DOHH2 (cell line): ENCODE results near the gene NUP42.

Source experiments
- CTCF ChIP-seq: fragments of 200-600 bp; sonication (generic); IDR thresholded peaks from one replicate; pipeline ENCODE4 v1.5.1; 2014; ENCODE audit warnings: antibody characterized with exemption, mild to moderate bottlenecking, low read depth, low read length; ENCODE audit not compliant: poor library complexity, severe bottlenecking
- EZH2phosphoT487 ChIP-seq: fragments of 200-600 bp; sonication (generic); IDR thresholded peaks from 2 replicates; pipeline ENCODE4 v1.6.1; 2017; ENCODE audit warnings: borderline replicate concordance, mild to moderate bottlenecking, antibody characterized with exemption, low read length, moderate library complexity, mixed read lengths

DNA sequence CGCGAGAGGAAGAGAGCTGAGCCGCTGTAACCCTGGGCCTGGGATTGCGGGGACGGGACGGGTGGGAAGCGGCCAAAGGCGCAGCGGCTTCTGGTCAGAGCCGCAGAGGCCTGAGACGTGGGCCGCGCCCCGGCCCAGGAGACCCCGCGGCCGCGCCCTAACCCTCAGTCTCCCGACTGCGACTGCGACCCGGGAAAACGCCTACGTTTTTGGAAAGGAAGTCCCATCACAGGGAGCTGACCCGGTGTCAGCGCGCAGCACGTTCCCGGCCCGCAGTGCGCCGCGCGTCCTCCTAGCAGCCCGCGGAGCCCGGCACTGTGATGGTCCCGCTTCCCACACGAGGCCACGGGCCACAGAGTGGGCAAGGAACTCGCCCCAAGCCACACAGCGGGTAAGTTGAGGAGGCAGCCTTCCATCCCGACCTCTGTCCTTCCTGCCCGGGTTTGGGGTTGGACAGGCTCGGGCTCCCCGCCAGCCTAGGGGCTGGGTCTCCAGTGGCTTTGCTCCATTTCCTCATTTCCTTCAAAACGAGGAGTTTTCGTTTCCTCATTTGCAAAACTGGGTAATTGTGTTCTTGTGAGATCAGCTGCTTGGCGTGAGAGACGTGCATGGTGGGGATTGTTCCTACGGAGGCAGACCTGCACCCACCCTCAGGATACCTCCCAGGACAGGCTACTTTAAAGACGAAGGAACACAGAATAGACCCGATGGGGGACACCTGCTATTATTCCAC lies 65.9 kb downstream of the NUP42 start:
- TF ChIP-seq CTCF (no peak), EZH2phosphoT487 (no peak)
